Skeletal muscle tissue (tissue), 5 donors: ENCODE data around the gene NOD2. TPM values are rescaled to one million over a fixed set of nuclear protein-coding genes. Genes with fewer than 3 reads are reported as not detected.

Source experiments
- H3K27ac ChIP-seq: one replicate; pipeline ENCODE4 v1.7.0; 2013; ENCODE audit warnings: mild to moderate bottlenecking, low read depth, low read length, inconsistent platforms
- H3K27me3 ChIP-seq, 3 donors: one replicate each; pipeline ENCODE4 v1.7.0; 2013; ENCODE audit warnings: low read length in 3 of 3; ENCODE audit not compliant: control insufficient read depth in 3 of 3, insufficient read depth in 3 of 3
- H3K36me3 ChIP-seq, 3 donors: one replicate each; pipeline ENCODE4 v1.7.0; 2013; ENCODE audit warnings: low read length in 3 of 3; ENCODE audit not compliant: control insufficient read depth in 3 of 3, insufficient read depth in 3 of 3
- H3K4me1 ChIP-seq, 3 donors: one replicate each; pipeline ENCODE4 v1.7.0; 2013; ENCODE audit warnings: low read length in 3 of 3, mild to moderate bottlenecking in 3 of 3; ENCODE audit not compliant: control insufficient read depth in 3 of 3, insufficient read depth in 3 of 3
- H3K4me3 ChIP-seq, 3 donors: one replicate each; pipeline ENCODE4 v1.7.0; 2013; ENCODE audit warnings: low read length in 3 of 3
- H3K9ac ChIP-seq, 3 donors: one replicate each; pipeline ENCODE4 v1.7.0; 2013; ENCODE audit warnings: low read length in 3 of 3, mild to moderate bottlenecking in 3 of 3, moderate library complexity in 2 of 3, low read depth in 1 of 3
- H3K9me3 ChIP-seq, 3 donors: one replicate each; pipeline ENCODE4 v1.7.0; 2013; ENCODE audit warnings: low read length in 3 of 3; ENCODE audit not compliant: control insufficient read depth in 3 of 3
- small RNA-seq: library from RNA; depleted of rRNA; stranded (forward); fragments of <200 nt; gene quantifications from one replicate; pipeline ENCODE3, GENCODE V24; 2014
- total RNA-seq: library from RNA; depleted of rRNA; stranded (reverse); fragments of >200 nt; gene quantifications from one replicate; pipeline ENCODE4 v1.2.3, GENCODE V29; 2014
- donor health status: Osteomylitis.

NOD2 gene
- total RNA-seq, 1 donor from 2014 or later, result 0.52 TPM

- Histone ChIP-seq H3K27ac (no peak overlapping the region), H3K36me3 (peaks cover 3 to 5% (median 4%) of the 10 kb centered on the region in 3 donors)
Observed at GRCh38 chr16:50774960-50775359, 81.6 kb downstream of the NOD2 start.

GRCh38 chr16:50776037-50776436 is 82.6 kb downstream of the NOD2 start:
- Histone ChIP-seq H3K4me1 (peaks cover 2 to 3% (median 3%) of the 10 kb centered on the region in 3 donors), H3K9me3 (no peaks in the 10 kb centered on the region), H3K9ac (no peak overlapping the region), H3K4me3 (no peak overlapping the region), H3K36me3 (peaks cover 3 to 11% (median 11%) of the 10 kb centered on the region in 3 donors), H3K27ac (no peak overlapping the region), H3K27me3 (no peaks in the 10 kb centered on the region)

More at GRCh38 chr16:50774960-50775359, 81.6 kb downstream of the NOD2 start:
- peaks cover 2 to 3% (median 3%) of the 10 kb centered on the region in 3 donors for H3K4me1 ChIP-seq
- H3K9ac ChIP-seq, result no peak overlapping the region
- H3K9me3 ChIP-seq, result no peaks in the 10 kb centered on the region
- no peak overlapping the region for H3K4me3 ChIP-seq
- no peaks in the 10 kb centered on the region for H3K27me3 ChIP-seq

- H3K27me3 ChIP-seq, result no peaks in the 10 kb centered on the region
- H3K9me3 ChIP-seq, result no peaks in the 10 kb centered on the region
- peaks cover 3 to 20% (median 20%) of the 10 kb centered on the region in 3 donors for H3K36me3 ChIP-seq
- no peak overlapping the region for H3K4me3 ChIP-seq
- peak overlapping the region; percentile 50 for H3K27ac ChIP-seq
- peak overlapping the region in 1 of 3 donors; percentile 19 for H3K9ac ChIP-seq
- H3K4me1 ChIP-seq, result peaks cover 2 to 3% (median 3%) of the 10 kb centered on the region in 3 donors
Observed at GRCh38 chr16:50778284-50779163, 85.1 kb downstream of the NOD2 start.

- H3K9me3 ChIP-seq, result no peaks in the 10 kb centered on the region
- no peak overlapping the region for H3K27ac ChIP-seq
- peaks cover 0 to 3% (median 0%) of the 10 kb centered on the region in 3 donors for H3K4me1 ChIP-seq
- H3K9ac ChIP-seq, result no peak overlapping the region
- H3K4me3 ChIP-seq, result no peak overlapping the region
- H3K27me3 ChIP-seq, result no peaks in the 10 kb centered on the region
- peaks cover 3 to 36% (median 24%) of the 10 kb centered on the region in 3 donors for H3K36me3 ChIP-seq
Observed at GRCh38 chr16:50781043-50781442, 87.6 kb downstream of the NOD2 start.

GRCh38 chr16:50781518-50781917 is 88.1 kb downstream of the NOD2 start:
- no peak overlapping the region for H3K4me3 ChIP-seq
- H3K9ac ChIP-seq, result no peak overlapping the region
- no peak overlapping the region for H3K27ac ChIP-seq
- H3K36me3 ChIP-seq, result peaks cover 3 to 36% (median 24%) of the 10 kb centered on the region in 3 donors
- H3K4me1 ChIP-seq, result peaks cover 0 to 3% (median 0%) of the 10 kb centered on the region in 3 donors
- H3K27me3 ChIP-seq, result no peaks in the 10 kb centered on the region
- no peaks in the 10 kb centered on the region for H3K9me3 ChIP-seq

Small RNA genes lying within 50 kb of the gene (small RNA-seq; reads per million reads assigned to genes)
- not detected for gene MIR3181

Other genes starting within 250 kb of the NOD2 start
- gene NKD1, start 145.2 kb upstream of the NOD2 start, total RNA-seq, result 2.1 TPM
- 1.0 TPM for gene SNX20, start 12.3 kb upstream of the NOD2 start, total RNA-seq
- gene CYLD, start 48.5 kb downstream of the NOD2 start, total RNA-seq, result 32.4 TPM